ENCODE data around the gene GPR34.

DNA sequence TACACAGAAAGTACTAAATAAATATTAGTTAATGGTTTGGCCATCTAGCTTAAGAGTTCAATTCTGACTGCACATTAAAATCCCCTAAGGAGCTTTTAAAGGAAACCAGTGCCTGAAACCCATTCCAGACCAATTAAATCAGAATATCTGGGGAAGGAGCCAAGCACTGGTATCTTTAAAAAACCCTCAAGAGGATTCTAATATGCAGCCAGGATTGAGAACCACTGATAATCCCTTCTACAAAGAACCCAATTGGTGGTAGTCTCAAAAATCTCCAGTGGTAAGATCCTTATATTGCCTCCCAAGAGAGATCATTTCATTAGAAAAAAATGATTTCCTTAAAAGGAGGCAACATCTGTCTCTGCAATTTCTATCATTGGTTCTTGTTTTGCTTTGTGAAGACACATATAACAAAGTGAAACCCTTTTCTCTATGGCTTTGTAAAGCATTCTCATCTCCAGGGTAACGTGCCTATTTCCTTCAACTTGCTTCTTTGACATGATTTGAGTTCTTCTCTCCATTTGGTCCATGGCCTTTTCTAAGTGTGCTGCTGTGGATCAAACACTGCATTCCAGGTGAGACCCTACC lies 3.5 kb downstream of the GPR34 start:
- TF ChIP-seq, protein P1, sequence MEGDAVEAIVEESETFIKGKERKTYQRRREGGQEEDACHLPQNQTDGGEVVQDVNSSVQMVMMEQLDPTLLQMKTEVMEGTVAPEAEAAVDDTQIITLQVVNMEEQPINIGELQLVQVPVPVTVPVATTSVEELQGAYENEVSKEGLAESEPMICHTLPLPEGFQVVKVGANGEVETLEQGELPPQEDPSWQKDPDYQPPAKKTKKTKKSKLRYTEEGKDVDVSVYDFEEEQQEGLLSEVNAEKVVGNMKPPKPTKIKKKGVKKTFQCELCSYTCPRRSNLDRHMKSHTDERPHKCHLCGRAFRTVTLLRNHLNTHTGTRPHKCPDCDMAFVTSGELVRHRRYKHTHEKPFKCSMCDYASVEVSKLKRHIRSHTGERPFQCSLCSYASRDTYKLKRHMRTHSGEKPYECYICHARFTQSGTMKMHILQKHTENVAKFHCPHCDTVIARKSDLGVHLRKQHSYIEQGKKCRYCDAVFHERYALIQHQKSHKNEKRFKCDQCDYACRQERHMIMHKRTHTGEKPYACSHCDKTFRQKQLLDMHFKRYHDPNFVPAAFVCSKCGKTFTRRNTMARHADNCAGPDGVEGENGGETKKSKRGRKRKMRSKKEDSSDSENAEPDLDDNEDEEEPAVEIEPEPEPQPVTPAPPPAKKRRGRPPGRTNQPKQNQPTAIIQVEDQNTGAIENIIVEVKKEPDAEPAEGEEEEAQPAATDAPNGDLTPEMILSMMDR (IDR thresholded peaks at IDR 0.05; ENCODE audit: insufficient read depth, low read length, poor library complexity, severe bottlenecking) = no peak
- no peak for TF ChIP-seq EZH2phosphoT487 (conservative IDR thresholded peaks at IDR 0.05; ENCODE audit: low read length)

Measured in SU-DHL-6 (cell line).